CD4-positive, alpha-beta T cell (primary cell): ENCODE results near the gene LGALSL. TPM values are rescaled to one million over a fixed set of nuclear protein-coding genes. Genes with fewer than 3 reads are reported as not detected.

Source experiments
- ATAC-seq: fragments of 200-7000 bp; cut with Tn5 transposase; one replicate; pipeline ENCODE4 v1.10.0; 2022; ENCODE audit warnings: mild to moderate bottlenecking; ENCODE audit not compliant: poor library complexity
- CTCF ChIA-PET: fragments of 350-600 bp; sonication (Branson Sonifier 250); formaldehyde crosslinking; loops from one replicate; lab custom pipeline; 2021; ENCODE audit warnings: antibody characterized with exemption, inconsistent platforms; lab: Charles Lee
- POLR2A ChIA-PET: fragments of 350-600 bp; sonication (Branson Sonifier 250); formaldehyde crosslinking; loops from one replicate; lab custom pipeline; 2021; ENCODE audit warnings: antibody characterized with exemption, inconsistent platforms; lab: Charles Lee
- DNase-seq, 14 experiments: peaks; one replicate each; pipeline ENCODE4 v3.0.0-alpha.2; 2013 to 2020; ENCODE audit warnings: mixed read lengths in 2 of 14
- H3K27ac ChIP-seq, 2 donors: one replicate each; pipeline versions ENCODE4 v1.5.1 to v1.7.0; 2013; ENCODE audit warnings: low read length in 2 of 2, low read depth in 1 of 2, mild to moderate bottlenecking in 1 of 2
- H3K27me3 ChIP-seq, 2 experiments: 1 replicate in 1 of 2; 2 replicates in 1 of 2; pipeline versions ENCODE4 v1.6.1 to v1.7.0; 2013; ENCODE audit warnings: low read length in 2 of 2, control low read depth in 1 of 2, mild to moderate bottlenecking in 1 of 2, moderate library complexity in 1 of 2; ENCODE audit not compliant: insufficient read depth in 2 of 2, control insufficient read depth in 1 of 2
- H3K36me3 ChIP-seq: one replicate; pipeline ENCODE4 v1.6.1; 2013; ENCODE audit warnings: low read length, control low read depth; ENCODE audit not compliant: insufficient read depth
- H3K4me1 ChIP-seq: one replicate; pipeline ENCODE4 v1.6.1; 2013; ENCODE audit warnings: low read length, control low read depth; ENCODE audit not compliant: insufficient read depth
- H3K4me3 ChIP-seq: one replicate; pipeline ENCODE4 v1.5.1; 2013; ENCODE audit warnings: mild to moderate bottlenecking, low read length, moderate library complexity
- H3K9me3 ChIP-seq, 2 experiments: 1 replicate in 1 of 2; 2 replicates in 1 of 2; pipeline versions ENCODE4 v1.6.1 to v1.7.0; 2013; ENCODE audit warnings: low read length in 2 of 2, mild to moderate bottlenecking in 2 of 2, control low read depth in 1 of 2, moderate library complexity in 1 of 2; ENCODE audit not compliant: control insufficient read depth in 1 of 2, insufficient read depth in 1 of 2
- H3K27ac Mint-ChIP-seq: one replicate; pipeline ENCODE4 v1.8.0; 2020; ENCODE audit warnings: mixed read lengths
- H3K27me3 Mint-ChIP-seq: one replicate; pipeline ENCODE4 v1.8.0; 2021; ENCODE audit warnings: mixed read lengths
- H3K36me3 Mint-ChIP-seq: one replicate; pipeline ENCODE4 v1.8.0; 2021; ENCODE audit warnings: low read depth, mixed read lengths
- H3K4me1 Mint-ChIP-seq: one replicate; pipeline ENCODE4 v1.8.0; 2021; ENCODE audit warnings: low read depth, mixed read lengths
- H3K4me3 Mint-ChIP-seq: one replicate; pipeline ENCODE4 v1.8.0; 2020; ENCODE audit warnings: mild to moderate bottlenecking, mixed read lengths
- H3K9me3 Mint-ChIP-seq: one replicate; pipeline ENCODE4 v1.8.0; 2020; ENCODE audit warnings: mixed read lengths
- intact Hi-C, 2 experiments: fragments of 100-400 bp; cut with DNase I in 1 of 2; cut with micrococcal nuclease in 1 of 2; formaldehyde crosslinking; loops; one replicate each; pipeline versions ENCODE4 v1.15.1 to v1.9.0; 2023 to 2025; cut with DNase I, micrococcal nuclease
- total RNA-seq, 174 experiments: library from RNA in 2 of 174; stranded (reverse) in 2 of 174; gene quantifications; one replicate each; pipeline ENCODE4 v1.2.3 and lab custom pipeline; 2021 to 2026
- TF ChIP-seq, protein P1 (sequence below): fragments of 200-600 bp; IDR thresholded peaks from one replicate; pipeline ENCODE4 v1.8.0; 2022; ENCODE audit warnings: antibody characterized with exemption, mild to moderate bottlenecking

LGALSL gene
- total RNA-seq, 2 experiments from 2014 or later, result 0.22 to 0.31 TPM

DNA sequence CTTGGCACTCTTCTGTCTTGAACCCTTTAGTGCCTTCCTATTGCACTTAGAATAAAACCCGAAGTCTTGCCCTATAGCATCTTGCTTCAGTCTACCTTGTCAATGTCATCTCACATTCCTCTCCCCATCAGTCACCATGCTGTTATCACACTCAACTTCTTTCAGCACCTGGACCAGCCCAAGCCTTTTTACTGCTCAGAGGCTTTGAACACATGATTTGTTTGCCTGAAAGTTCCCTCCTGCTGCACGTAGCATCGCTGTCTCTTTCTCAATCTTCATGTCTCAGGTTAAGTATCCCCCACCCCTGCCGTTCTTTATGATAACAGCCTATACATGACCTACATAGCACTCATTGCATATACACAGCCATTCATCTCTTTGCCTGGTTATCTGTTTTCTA, 41.3 kb upstream of the LGALSL start:
- Mint-ChIP-seq H3K4me1 (no peaks in the 10 kb centered on the region), H3K4me3 (no peak overlapping the region), H3K27me3 (no peaks in the 10 kb centered on the region), H3K27ac (no peak overlapping the region), H3K36me3 (no peaks in the 10 kb centered on the region), H3K9me3 (no peaks in the 10 kb centered on the region)
- no peaks in the 10 kb centered on the region for H3K4me1 ChIP-seq
- CTCF ChIA-PET, result no interaction called here
- POLR2A ChIA-PET, result no interaction called here
- TF ChIP-seq, protein P1, sequence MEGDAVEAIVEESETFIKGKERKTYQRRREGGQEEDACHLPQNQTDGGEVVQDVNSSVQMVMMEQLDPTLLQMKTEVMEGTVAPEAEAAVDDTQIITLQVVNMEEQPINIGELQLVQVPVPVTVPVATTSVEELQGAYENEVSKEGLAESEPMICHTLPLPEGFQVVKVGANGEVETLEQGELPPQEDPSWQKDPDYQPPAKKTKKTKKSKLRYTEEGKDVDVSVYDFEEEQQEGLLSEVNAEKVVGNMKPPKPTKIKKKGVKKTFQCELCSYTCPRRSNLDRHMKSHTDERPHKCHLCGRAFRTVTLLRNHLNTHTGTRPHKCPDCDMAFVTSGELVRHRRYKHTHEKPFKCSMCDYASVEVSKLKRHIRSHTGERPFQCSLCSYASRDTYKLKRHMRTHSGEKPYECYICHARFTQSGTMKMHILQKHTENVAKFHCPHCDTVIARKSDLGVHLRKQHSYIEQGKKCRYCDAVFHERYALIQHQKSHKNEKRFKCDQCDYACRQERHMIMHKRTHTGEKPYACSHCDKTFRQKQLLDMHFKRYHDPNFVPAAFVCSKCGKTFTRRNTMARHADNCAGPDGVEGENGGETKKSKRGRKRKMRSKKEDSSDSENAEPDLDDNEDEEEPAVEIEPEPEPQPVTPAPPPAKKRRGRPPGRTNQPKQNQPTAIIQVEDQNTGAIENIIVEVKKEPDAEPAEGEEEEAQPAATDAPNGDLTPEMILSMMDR, result no peak
- ATAC-seq (no peak), DNase-seq (no peak)
- H3K4me3 ChIP-seq, result no peak overlapping the region
- no peak overlapping the region for H3K27ac ChIP-seq
- H3K36me3 ChIP-seq, result no peaks in the 10 kb centered on the region
- peaks cover 0 to 5% of the 10 kb centered on the region in 2 experiments for H3K27me3 ChIP-seq
- intact Hi-C loops, result no loop called here
- no peaks in the 10 kb centered on the region for H3K9me3 ChIP-seq

DNA sequence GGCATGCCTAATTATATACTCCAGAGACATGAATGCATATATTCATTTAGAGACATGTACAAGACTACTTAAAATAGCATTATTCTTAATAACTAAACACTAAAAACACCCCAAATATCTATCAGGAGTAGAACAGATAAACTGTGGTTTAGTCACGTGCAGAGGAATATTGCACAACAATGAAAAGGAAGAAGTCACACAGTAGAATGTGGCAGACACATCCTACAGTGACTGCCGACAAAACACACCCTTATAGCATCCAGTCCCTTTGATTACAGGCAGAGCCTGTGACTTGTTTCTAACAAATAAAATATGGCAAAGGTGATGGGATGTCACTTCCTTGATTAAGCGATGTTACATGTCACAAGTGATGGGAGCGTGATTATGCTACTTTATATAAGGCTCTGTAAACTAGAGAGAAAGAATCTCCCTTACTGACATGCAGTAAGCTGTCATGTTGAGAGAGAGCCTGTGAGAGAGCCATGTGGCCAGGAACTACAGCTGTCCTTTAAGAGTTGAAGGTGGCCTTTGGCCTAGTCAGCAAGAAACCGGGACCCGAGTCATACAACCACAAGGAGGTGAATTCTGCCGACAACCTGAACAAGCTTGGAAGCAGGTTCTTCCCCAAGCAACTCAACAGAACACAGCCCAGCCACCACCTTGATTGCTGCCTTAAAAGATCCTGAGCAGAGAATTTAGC, 39.1 kb upstream of the LGALSL start:
- Mint-ChIP-seq H3K27ac (no peak overlapping the region), H3K27me3 (no peaks in the 10 kb centered on the region), H3K4me1 (no peaks in the 10 kb centered on the region), H3K9me3 (no peaks in the 10 kb centered on the region), H3K4me3 (no peak overlapping the region), H3K36me3 (no peaks in the 10 kb centered on the region)
- ChIA-PET POLR2A (no interaction called here), CTCF (no interaction called here)
- H3K36me3 ChIP-seq, result no peaks in the 10 kb centered on the region
- H3K4me3 ChIP-seq, result no peak overlapping the region
- ATAC-seq (no peak), DNase-seq (no peak)
- TF ChIP-seq, protein P1, result no peak
- peaks cover 0 to 5% of the 10 kb centered on the region in 2 experiments for H3K27me3 ChIP-seq
- intact Hi-C loops, result no loop called here
- H3K4me1 ChIP-seq, result no peaks in the 10 kb centered on the region
- no peak overlapping the region for H3K27ac ChIP-seq
- no peaks in the 10 kb centered on the region for H3K9me3 ChIP-seq

DNA sequence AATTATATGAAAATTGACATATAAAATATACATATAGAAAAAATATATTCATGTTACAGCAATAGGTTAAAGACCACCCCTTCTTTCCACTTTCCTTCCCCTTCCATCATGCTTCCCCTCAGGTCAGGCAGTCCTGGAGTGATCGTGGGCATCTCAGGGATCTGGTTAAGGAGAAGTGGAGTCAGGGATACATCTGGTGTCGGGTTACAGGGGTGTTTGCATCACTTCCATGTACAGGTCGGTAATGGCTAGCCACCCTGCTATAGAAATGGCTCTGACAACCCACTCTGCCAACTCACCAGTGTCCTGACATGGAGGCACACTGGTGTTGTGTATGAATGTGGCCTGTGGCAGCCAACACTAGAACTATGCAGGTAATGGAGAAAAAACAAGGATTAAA, 36.3 kb upstream of the LGALSL start:
- Histone ChIP-seq H3K36me3 (no peaks in the 10 kb centered on the region), H3K27ac (no peak overlapping the region), H3K4me1 (no peaks in the 10 kb centered on the region), H3K4me3 (no peak overlapping the region), H3K27me3 (no peaks in the 10 kb centered on the region), H3K9me3 (no peaks in the 10 kb centered on the region)
- ChIA-PET POLR2A (no interaction called here), CTCF (no interaction called here)
- Mint-ChIP-seq H3K27ac (no peak overlapping the region), H3K27me3 (no peaks in the 10 kb centered on the region), H3K4me3 (no peak overlapping the region), H3K36me3 (no peaks in the 10 kb centered on the region), H3K4me1 (no peaks in the 10 kb centered on the region), H3K9me3 (no peaks in the 10 kb centered on the region)
- TF ChIP-seq, protein P1, result no peak
- DNase-seq (no peak), ATAC-seq (no peak)
- intact Hi-C loops, result no loop called here
